ENCODE measurements around the gene HPSE. TPM values are rescaled to one million over a fixed set of nuclear protein-coding genes. Genes with fewer than 3 reads are reported as not detected.

HPSE gene
- total RNA-seq, 2 experiments from 2014 or later, result 5.5 to 6.0 TPM

DNA sequence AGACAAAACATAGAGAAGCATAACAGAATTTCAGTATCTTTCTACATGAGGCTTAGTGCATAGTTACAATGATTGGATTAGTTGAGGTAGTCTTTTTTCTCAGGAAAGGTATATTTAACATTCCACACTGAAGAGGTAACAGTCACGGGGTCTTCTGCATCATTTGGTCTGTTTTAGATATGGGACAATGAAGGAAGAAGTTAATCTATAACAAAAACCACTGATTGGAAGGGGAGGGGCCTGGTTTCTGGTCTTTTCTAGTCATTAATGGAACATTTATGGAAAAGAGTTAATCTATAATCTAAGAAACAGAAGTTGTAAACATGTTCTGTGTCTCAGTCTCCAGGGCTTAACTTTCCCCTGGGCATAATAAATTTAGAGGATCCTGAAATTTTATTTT, 37.3 kb upstream of the HPSE start:
- Mint-ChIP-seq H3K4me3 (no peak overlapping the region), H3K27ac (no peak overlapping the region), H3K36me3 (ENCODE audit: low read depth) (no peaks in the 10 kb centered on the region), H3K27me3 (peaks cover 3% of the 10 kb centered on the region), H3K4me1 (ENCODE audit: low read depth) (peaks cover 4% of the 10 kb centered on the region), H3K9me3 (peaks cover under 1% of the 10 kb centered on the region)
- no peak for ATAC-seq
- intact Hi-C loops (cut with micrococcal nuclease), result no loop called here
- no peak for DNase-seq
- TF ChIP-seq, protein P1, sequence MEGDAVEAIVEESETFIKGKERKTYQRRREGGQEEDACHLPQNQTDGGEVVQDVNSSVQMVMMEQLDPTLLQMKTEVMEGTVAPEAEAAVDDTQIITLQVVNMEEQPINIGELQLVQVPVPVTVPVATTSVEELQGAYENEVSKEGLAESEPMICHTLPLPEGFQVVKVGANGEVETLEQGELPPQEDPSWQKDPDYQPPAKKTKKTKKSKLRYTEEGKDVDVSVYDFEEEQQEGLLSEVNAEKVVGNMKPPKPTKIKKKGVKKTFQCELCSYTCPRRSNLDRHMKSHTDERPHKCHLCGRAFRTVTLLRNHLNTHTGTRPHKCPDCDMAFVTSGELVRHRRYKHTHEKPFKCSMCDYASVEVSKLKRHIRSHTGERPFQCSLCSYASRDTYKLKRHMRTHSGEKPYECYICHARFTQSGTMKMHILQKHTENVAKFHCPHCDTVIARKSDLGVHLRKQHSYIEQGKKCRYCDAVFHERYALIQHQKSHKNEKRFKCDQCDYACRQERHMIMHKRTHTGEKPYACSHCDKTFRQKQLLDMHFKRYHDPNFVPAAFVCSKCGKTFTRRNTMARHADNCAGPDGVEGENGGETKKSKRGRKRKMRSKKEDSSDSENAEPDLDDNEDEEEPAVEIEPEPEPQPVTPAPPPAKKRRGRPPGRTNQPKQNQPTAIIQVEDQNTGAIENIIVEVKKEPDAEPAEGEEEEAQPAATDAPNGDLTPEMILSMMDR (IDR thresholded peaks at IDR 0.05), result no peak
- ChIA-PET CTCF (no interaction called here), POLR2A (no interaction called here)

DNA sequence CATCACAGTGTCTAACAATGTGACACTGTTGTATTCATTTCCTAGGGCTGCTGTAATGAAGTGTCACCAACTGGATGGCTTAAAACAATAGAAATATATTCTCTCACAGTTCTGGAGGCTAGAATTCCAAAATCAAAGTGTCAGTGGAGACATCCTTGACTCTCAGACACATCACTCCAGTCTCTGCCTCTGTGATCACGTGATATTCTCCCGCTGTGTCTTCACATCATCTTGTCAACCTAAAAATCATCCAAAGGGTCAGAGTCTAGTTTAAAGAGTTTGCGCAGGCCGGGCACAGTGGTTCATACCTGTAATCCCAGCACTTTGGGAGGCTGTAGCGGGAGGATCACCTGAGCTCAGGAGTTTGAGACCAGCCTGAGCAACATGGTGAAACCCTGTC, 36.6 kb upstream of the HPSE start:
- no peaks in the 10 kb centered on the region for H3K36me3 Mint-ChIP-seq (ENCODE audit: low read depth)
- intact Hi-C loops (cut with micrococcal nuclease), result no loop called here
- DNase-seq (no peak), ATAC-seq (no peak)
- CTCF ChIA-PET, result interaction anchor here (0.9 to 1.0 kb wide), 2 partner anchors 9 to 69 kb away, joined by 3 to 4 read pairs; no protein-coding TSS in a partner anchor
- no peak overlapping the region for H3K4me3 Mint-ChIP-seq
- H3K27me3 Mint-ChIP-seq, result peaks cover 3% of the 10 kb centered on the region
- TF ChIP-seq, protein P1 (IDR thresholded peaks at IDR 0.05), result no peak
- peaks cover 7% of the 10 kb centered on the region for H3K4me1 Mint-ChIP-seq (ENCODE audit: low read depth)
- H3K9me3 Mint-ChIP-seq, result no peaks in the 10 kb centered on the region
- H3K27ac Mint-ChIP-seq, result no peak overlapping the region
- POLR2A ChIA-PET, result no interaction called here

DNA sequence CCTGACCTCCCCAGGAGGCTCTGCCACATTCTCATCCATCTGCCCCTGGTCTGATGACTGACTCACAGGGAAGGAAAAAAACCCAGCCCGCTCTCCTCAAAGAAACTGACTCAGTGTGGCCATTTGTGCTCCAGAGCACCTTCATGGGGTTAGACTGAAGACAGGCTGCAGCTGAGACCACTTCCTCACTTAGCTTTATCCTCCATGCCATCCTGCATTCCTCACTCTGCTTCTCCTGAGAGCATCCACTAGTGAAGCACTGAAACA, 35.9 kb upstream of the HPSE start:
- Mint-ChIP-seq H3K4me1 (ENCODE audit: low read depth) (peaks cover 7% of the 10 kb centered on the region), H3K9me3 (no peaks in the 10 kb centered on the region), H3K27ac (no peak overlapping the region), H3K36me3 (ENCODE audit: low read depth) (no peaks in the 10 kb centered on the region), H3K4me3 (no peak overlapping the region), H3K27me3 (peaks cover 3% of the 10 kb centered on the region)
- ChIA-PET CTCF (interaction anchor here (0.9 to 1.0 kb wide), 2 partner anchors 8 to 70 kb away, joined by 3 to 4 read pairs; no protein-coding TSS in a partner anchor), POLR2A (interaction anchor here (0.6 to 1.1 kb wide), 2 partner anchors 86 to 932 kb away, joined by 3 read pairs; partner anchors contain the start of gene COQ2)
- ATAC-seq (no peak), DNase-seq (no peak)
- intact Hi-C loops (cut with micrococcal nuclease), result no loop called here
- TF ChIP-seq, protein P1 (IDR thresholded peaks at IDR 0.05), result no peak

DNA sequence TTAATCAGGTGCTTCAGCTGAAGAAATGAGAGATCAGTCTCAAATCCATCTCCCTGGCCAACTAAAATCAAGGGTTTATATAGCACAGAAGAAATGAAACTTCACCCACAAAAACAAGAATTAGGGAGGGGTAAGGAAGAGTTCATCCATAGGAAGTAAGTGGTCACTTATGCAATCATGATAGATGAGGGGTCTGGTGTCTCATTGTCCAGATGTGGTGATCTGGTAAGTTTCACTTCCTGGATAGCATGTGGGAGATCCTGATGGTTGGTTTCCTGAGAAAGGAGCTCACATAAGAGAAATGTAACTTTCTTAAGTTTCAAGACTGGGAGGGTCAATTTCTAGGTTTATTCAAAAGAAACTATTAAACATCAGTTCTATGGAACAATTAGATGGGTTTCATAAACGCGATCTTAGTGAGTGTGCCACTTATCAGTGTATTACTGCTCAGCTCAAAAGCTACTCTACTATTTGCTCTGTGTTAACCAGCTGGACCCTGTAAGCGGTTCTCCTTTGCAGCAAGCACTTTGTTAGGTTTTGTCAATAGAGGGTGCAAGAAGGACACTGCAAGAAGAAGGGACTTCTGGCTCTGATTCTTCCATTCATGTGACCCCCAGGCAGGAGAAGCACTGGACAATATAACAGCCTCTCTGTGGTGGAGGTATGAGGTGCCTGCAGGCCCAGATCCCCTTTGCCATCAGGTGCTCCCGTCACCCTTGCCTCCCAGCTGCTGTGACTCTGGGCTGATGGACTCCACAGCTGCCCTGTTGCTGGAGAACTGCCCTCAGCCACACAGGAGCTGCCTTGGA, 35.4 kb upstream of the HPSE start:
- no peaks in the 10 kb centered on the region for H3K9me3 Mint-ChIP-seq
- H3K4me3 Mint-ChIP-seq, result no peak overlapping the region
- no peak for DNase-seq
- H3K27me3 Mint-ChIP-seq, result peaks cover 6% of the 10 kb centered on the region
- no peak overlapping the region for H3K27ac Mint-ChIP-seq
- TF ChIP-seq, protein P1 (IDR thresholded peaks at IDR 0.05), result no peak
- POLR2A ChIA-PET, result interaction anchor here (0.6 to 1.1 kb wide), 2 partner anchors 85 to 931 kb away, joined by 3 read pairs; partner anchors contain the start of gene COQ2
- ATAC-seq, result no peak
- CTCF ChIA-PET, result interaction anchor here (0.9 to 1.0 kb wide), 3 partner anchors 8 to 71 kb away, joined by 3 to 4 read pairs (median 3); no protein-coding TSS in a partner anchor
- intact Hi-C loops (cut with micrococcal nuclease), result no loop called here
- H3K4me1 Mint-ChIP-seq (ENCODE audit: low read depth), result peaks cover 7% of the 10 kb centered on the region
- no peaks in the 10 kb centered on the region for H3K36me3 Mint-ChIP-seq (ENCODE audit: low read depth)

DNA sequence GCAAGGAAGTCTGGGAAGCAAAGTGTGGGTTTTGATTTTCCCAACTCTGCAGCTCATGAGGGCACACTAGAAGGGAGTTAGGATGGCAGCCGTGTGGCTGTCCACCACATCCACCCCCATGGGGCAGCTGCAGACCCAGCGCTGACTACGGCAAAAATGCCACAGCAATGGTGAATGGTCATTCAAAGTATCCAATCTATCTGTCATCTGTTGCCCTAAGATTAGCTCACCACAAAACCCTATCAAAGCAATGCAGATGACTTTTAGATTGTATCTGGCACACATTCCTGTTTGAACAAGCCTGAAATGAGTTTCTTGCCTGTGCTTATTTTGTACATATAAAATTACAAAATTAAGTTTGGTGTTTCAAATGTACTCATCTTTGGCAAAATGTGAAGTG, 29.7 kb upstream of the HPSE start:
- TF ChIP-seq, protein P1 (IDR thresholded peaks at IDR 0.05), result no peak
- intact Hi-C loops (cut with micrococcal nuclease), result no loop called here
- ChIA-PET CTCF (no interaction called here), POLR2A (interaction anchor here (1.9 kb wide), 1 partner anchor 24 kb away, joined by 4 read pairs; no protein-coding TSS in a partner anchor)
- peaks cover 3% of the 10 kb centered on the region for H3K27me3 Mint-ChIP-seq
- H3K4me1 Mint-ChIP-seq (ENCODE audit: low read depth), result peaks cover 3% of the 10 kb centered on the region
- ATAC-seq, result no peak
- H3K4me3 Mint-ChIP-seq, result no peak overlapping the region
- H3K27ac Mint-ChIP-seq, result no peak overlapping the region
- no peaks in the 10 kb centered on the region for H3K36me3 Mint-ChIP-seq (ENCODE audit: low read depth)
- no peaks in the 10 kb centered on the region for H3K9me3 Mint-ChIP-seq
- DNase-seq, result no peak
